ENCODE measurements around the gene PNMA8B.

The PNMA8B gene

DNA sequence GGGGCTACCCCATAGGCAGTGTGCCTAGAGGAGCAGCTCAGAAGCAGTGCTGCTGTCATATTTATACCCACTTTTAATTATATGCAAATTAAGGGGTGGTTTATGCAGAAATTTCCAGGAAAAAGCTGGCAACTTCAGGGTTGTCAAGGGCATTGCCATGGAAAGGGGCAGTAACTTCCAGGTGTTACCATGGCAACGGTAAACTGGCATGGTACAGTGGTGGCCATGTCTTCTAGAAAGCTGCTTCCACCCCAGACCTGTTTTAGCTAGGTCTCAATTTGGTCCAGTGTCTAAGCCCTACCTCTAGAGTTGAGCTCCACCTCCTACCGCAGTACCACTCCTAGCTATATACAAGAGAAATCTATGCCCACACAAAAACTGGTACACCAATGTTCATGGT is 35.6 kb downstream of the PNMA8B start:
- DNase-seq (ENCODE audit: low read depth, low spot score): no peak

DNA sequence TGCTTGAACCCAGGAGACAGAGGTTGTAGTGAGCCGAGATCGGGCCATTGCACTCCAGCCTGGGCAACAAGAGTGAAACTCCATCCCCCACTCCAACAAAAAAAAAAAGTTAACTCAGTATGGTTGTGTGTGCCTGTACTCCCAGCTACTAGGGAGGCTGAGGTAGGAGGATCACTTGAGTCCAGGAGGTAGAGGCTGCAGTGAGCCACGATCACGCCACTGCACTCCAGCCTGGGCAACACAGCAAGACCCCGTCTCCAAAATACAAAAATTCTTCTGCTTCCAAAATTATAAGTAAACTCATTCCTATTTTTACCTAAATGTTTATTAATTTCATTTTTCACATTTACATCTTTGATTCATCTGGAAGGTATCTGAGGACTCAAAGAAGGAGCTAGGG is 38.7 kb downstream of the PNMA8B start:
- no peak for DNase-seq (ENCODE audit: low read depth, low spot score)

GRCh38 chr19:46454244-46454643 is 41.4 kb downstream of the PNMA8B start:
- no peak for DNase-seq (ENCODE audit: low read depth, low spot score)

DNA sequence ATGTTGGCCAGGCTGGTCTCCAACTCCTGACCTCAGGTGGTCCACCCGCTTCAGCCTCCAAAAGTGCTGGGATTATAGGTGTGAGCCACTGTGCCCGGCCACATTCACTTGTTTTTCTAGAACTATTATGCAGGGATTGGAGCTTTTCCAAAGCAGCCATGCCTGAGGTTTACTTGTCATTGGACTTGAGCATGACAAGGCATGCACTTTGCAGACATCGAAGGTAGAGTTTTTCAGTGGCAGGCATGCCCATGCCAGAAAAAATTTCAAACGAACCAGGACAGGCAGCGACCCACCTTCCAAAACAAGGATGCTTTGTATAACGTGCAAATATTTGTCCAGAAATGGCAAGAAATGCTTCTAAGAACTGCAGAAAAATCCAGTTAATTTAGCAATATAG is 42.0 kb downstream of the PNMA8B start:
- no peak for DNase-seq (ENCODE audit: low read depth, low spot score)

DNA sequence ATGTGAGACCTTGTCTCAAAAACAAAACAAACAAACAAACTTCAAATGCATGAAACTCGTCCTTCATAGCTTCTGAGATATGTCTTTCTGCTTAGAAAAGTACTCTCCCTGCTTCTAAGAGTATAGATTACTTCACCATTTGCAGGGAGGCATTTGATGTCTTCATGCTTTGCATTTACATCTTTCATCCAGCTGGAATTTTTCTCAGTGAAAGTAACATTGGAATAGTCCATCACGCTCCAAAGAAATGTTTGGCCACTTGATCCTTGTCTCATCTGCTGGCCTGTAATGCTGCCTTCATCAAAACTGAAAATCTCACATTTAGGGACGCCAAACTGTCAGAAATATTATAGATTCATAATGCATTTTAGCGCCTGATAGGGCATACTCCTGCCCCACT is 43.5 kb downstream of the PNMA8B start:
- DNase-seq (ENCODE audit: low read depth, low spot score): no peak

DNA sequence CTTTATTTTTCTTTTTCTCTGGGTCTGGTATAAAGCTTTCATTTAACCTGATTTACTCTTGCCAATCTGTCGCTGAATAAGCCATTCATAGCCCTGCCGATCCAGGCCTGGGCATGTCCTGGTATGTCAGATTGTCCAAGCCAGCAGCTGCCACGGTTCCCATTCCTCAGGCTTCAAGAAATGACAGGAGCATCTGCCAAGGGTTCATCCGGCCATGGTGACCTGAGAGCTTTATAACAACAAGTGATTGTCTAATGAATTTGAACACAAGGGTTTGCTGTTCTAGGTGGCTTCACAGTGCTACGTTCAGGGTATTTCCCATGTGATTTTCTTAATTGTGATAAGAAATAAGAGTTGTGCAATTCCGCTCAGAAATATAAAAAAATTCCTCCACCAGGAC is 44.3 kb downstream of the PNMA8B start:
- DNase-seq (ENCODE audit: low read depth, low spot score): no peak

- DNase-seq (ENCODE audit: low read depth, low spot score): no peak
Measured at GRCh38 chr19:46450737-46451136, 44.9 kb downstream of the PNMA8B start.

DNA sequence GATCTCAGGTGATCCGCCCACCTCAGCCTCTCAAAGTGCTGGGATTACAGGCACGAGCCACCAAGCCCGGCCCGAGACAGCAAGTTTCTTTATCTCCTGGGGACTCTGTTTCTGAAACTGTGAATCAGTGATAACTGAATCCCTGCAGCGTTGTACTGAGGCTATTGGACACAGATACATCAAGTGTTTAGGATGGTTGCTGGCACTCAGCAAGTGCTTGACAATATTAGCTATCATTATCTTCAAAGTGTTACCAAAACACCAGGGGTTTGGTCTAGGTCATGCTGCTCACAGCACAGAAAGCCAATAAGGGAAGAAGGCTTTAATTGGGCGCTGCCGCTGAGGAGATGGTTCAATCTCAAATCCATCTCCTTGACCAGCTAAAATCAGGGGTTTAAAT is 46.4 kb downstream of the PNMA8B start:
- DNase-seq (ENCODE audit: low read depth, low spot score): no peak

- DNase-seq (ENCODE audit: low read depth, low spot score): no peak
Measured at GRCh38 chr19:46448601-46449000, 47.1 kb downstream of the PNMA8B start.

DNA sequence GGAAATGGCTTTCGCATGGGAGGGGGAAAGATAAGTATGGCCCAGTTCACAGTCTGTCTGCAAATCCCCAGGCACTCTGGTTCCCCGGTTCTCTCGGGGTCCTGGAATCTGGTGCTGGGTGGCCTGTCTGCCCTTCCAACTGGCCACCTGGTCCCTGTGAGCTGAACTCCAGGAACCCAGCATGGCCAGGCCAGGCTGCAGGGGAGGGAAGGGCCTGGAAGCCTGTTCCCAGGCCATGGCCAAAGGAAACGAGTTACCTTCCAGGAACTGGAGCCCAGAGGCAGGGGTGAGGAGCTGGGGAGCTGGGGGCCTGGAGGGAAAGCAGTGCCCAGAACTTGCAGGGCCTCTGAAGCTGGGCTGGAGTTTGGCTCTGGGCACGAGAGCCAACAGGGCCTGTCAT is 47.8 kb downstream of the PNMA8B start:
- no peak for DNase-seq (ENCODE audit: low read depth, low spot score)

DNA sequence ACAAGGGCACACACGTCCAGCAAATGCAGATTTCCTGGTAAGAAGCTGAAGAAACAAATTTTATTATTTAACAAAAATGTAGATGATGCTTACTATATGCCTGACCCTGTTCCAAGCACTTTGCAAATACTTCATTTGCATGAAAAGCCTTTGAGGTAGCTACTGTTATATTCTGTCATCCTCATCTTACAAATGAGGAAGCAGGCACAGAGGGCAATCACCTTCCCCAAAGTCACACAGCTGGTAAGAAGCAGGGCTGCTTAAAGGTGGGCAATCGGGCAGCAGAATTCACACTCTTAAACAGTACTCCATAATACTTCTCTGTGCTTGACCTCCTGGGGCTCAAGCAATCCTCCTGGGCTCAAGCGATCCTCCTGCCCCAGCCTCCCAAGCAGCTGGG is 48.7 kb downstream of the PNMA8B start:
- DNase-seq (ENCODE audit: low read depth, low spot score): no peak

DNA sequence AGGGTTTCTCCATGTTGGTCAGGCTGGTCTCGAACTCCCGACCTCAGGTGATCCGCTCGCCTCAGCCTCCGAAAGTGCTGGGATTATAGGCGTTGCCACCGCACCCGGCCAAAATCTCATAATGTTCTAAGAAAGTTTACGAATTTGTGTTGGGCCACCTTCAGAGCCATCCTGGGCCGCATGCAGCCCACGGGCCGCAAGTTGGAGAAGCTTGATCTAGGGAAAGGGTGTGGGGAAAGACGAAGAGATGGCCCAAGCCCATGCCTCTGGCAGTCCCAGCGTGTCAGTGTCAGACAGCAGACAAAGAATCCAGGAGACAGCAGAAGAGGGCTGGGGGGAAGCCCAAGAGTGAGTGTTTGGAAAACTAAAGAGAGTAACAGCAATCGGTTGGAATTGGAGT is 49.6 kb downstream of the PNMA8B start:
- no peak for DNase-seq (ENCODE audit: low read depth, low spot score)

DNA sequence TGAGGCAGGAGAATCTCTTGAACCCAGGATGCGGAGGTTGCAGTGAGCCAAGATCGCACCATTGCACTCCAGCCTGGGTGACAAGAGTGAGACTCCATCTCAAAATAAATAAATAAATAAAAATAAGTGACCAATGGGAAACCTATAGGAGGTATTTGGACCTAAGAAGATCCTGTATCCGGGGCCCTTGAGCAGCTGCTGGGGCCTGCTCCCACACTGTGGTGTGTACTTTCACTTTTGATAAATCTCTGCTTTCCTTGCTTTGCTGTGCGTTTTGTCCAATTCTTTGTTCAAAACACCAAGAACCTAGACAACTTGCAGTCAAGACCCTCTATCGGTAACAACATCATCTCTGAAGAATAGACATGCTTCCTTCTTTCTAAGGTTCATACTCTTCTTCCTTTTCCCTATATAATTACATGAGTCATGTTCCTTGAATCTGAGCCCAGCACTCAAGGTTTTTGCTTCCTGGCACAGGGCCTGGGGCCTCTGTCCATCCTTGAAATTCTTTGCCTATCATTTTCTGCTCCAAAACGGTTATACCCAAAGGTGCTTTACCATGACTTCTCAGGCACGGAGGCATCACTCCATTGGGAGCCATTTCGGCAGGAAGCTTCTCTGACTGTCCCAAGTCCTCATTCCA is 52.7 kb downstream of the PNMA8B start:
- DNase-seq (ENCODE audit: low read depth, low spot score): peak; percentile 80

DNA sequence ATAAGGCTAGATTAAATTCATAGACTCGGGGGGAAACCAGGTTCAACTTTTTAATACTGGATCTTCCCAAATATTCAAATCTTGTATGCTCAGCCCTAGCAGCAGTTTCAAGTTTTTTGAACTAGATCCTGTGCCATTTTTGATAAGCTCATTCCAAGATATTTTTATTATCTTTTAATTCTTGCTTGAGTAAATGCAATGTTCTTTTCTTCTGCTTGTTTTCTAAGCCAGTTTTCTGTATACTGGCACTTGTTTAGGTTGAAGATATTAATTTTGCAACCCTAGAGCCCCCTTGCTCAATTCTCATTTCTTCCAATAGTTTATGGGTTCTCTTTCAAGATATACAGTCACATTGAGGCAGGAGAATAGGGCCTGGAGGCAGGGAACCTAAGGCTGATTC is 53.8 kb downstream of the PNMA8B start:
- DNase-seq (ENCODE audit: low read depth, low spot score): no peak
